Naive B cell (primary cell): Measurements from ENCODE around the gene PBRM1. TPM values are rescaled to one million over a fixed set of nuclear protein-coding genes. Genes with fewer than 3 reads are reported as not detected.

ENCODE experiments used
- ATAC-seq, 2 donors: fragments of 150-1000 bp; cut with Tn5 transposase; 2 replicates each; pipeline ENCODE4 v1.10.0; 2021; ENCODE audit warnings: low read depth in 2 of 2, mild to moderate bottlenecking in 2 of 2, moderate library complexity in 2 of 2
- DNase-seq: peaks from one replicate; pipeline ENCODE4 v3.0.0; 2022
- H3K27ac Mint-ChIP-seq, 6 donors: one replicate each; pipeline ENCODE4 v1.8.0; 2020 to 2022; ENCODE audit warnings: mild to moderate bottlenecking in 6 of 6, mixed read lengths in 6 of 6, moderate library complexity in 5 of 6, inconsistent platforms in 2 of 6
- H3K27me3 Mint-ChIP-seq, 3 donors: one replicate each; pipeline ENCODE4 v1.8.0; 2021 to 2022; ENCODE audit warnings: mixed read lengths in 3 of 3, mild to moderate bottlenecking in 1 of 3
- H3K36me3 Mint-ChIP-seq, 2 donors: one replicate each; pipeline ENCODE4 v1.8.0; 2020 to 2022; ENCODE audit warnings: mixed read lengths in 2 of 2, inconsistent platforms in 1 of 2, mild to moderate bottlenecking in 1 of 2
- H3K4me1 Mint-ChIP-seq, 3 donors: one replicate each; pipeline ENCODE4 v1.8.0; 2020 to 2022; ENCODE audit warnings: mixed read lengths in 3 of 3, inconsistent platforms in 1 of 3, mild to moderate bottlenecking in 1 of 3, moderate library complexity in 1 of 3
- H3K4me3 Mint-ChIP-seq, 8 donors: one replicate each; pipeline ENCODE4 v1.8.0; 2020 to 2022; ENCODE audit warnings: mild to moderate bottlenecking in 8 of 8, mixed read lengths in 8 of 8, moderate library complexity in 8 of 8, inconsistent platforms in 2 of 8
- H3K9me3 Mint-ChIP-seq, 7 donors: one replicate each; pipeline ENCODE4 v1.8.0; 2020 to 2022; ENCODE audit warnings: mixed read lengths in 7 of 7, mild to moderate bottlenecking in 5 of 7, inconsistent platforms in 2 of 7, moderate library complexity in 1 of 7
- polyA plus RNA-seq, 6 donors: library from polyadenylated mRNA; unstranded; fragments of 300-500 nt; fragmentation: Illumina TruSeq; gene quantifications; one replicate each; pipeline ENCODE4 v1.2.3, GENCODE V29; 2021; ENCODE audit warnings: low read depth in 6 of 6

Gene PBRM1
- polyA plus RNA-seq, 6 donors from 2014 or later, result 88.7 to 133 (median 95.8) TPM

GRCh38 chr3:52502001-52502400, 183.7 kb downstream of the PBRM1 start:
- peaks cover 0 to under 1% (median 0%) of the 10 kb centered on the region in 3 donors for H3K27me3 Mint-ChIP-seq
- no peaks in the 10 kb centered on the region for H3K36me3 Mint-ChIP-seq
- peaks cover 11 to 19% (median 14%) of the 10 kb centered on the region in 3 donors for H3K4me1 Mint-ChIP-seq
- ATAC-seq (no peak), DNase-seq (no peak)
- H3K4me3 Mint-ChIP-seq, result no peak overlapping the region
- H3K27ac Mint-ChIP-seq, result no peak overlapping the region
- no peaks in the 10 kb centered on the region for H3K9me3 Mint-ChIP-seq

GRCh38 chr3:52501046-52501445, 184.7 kb downstream of the PBRM1 start:
- Mint-ChIP-seq H3K27me3 (peaks cover 0 to 5% (median 0%) of the 10 kb centered on the region in 3 donors), H3K36me3 (no peaks in the 10 kb centered on the region), H3K9me3 (no peaks in the 10 kb centered on the region), H3K4me3 (no peak overlapping the region), H3K4me1 (peaks cover 11 to 19% (median 14%) of the 10 kb centered on the region in 3 donors), H3K27ac (no peak overlapping the region)
- ATAC-seq, result no peak
- DNase-seq, result no peak

DNA sequence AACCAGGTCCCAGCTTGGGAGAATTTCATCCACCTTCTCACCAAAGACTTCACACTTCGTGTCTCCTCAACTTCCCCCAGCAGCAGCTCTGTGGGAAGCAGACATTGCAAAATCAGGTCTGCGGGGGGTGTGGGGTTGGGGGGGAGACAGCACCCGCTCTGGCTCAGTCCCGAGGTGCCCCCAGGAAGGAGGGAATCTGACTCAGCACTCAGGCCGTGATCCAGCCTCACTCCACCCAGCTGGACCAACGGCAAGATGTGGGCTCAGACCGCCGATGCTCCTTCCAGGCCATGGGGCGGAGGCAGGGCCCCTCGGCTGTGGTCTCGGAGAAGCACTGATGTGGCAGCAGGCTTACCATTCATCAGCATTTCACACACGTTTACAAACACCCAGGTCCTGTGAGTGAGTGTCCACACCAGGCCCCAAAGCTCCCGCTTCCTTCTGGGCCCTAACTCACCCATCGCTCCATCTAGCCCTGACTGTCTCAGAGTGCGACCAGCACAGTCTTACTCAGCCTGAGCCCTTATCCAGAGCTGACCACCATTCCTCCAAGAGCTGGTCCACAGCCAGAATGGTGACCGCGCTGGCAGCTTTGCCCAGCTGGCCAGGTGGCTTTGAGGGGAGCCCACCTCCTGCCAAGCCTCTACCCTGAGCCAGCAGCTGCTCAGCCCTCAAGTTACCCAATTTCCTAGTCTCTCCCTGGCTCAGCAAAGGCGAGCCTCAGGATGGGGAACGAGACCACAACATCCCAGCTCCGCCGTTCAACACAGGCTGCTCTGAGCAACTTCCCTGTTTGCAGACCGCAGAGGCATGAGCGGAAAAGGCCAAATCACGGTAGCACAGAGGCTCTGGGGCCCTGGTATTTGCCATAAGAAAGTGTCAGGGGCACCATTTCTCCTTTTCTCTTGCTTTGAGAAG, 187.3 kb downstream of the PBRM1 start:
- Mint-ChIP-seq H3K4me3 (peak overlapping the region in 7 of 8 donors; percentile 31 to 83 (median 53)), H3K4me1 (peaks cover 14 to 22% (median 19%) of the 10 kb centered on the region in 3 donors), H3K9me3 (no peaks in the 10 kb centered on the region), H3K36me3 (no peaks in the 10 kb centered on the region), H3K27ac (peak overlapping the region in 3 of 6 donors; percentile 20 to 88 (median 76)), H3K27me3 (peaks cover 0 to 7% (median 0%) of the 10 kb centered on the region in 3 donors)
- DNase-seq, result peak; percentile 27
- peak; percentile 87 to 93 for ATAC-seq

- DNase-seq (no peak), ATAC-seq (no peak)
- peaks cover 0 to 7% (median 0%) of the 10 kb centered on the region in 3 donors for H3K27me3 Mint-ChIP-seq
- peaks cover 0 to 7% of the 10 kb centered on the region in 2 donors for H3K36me3 Mint-ChIP-seq
- H3K9me3 Mint-ChIP-seq, result no peaks in the 10 kb centered on the region
- no peak overlapping the region for H3K4me3 Mint-ChIP-seq
- H3K4me1 Mint-ChIP-seq, result peaks cover 14 to 24% (median 22%) of the 10 kb centered on the region in 3 donors
- H3K27ac Mint-ChIP-seq, result no peak overlapping the region
Observed at GRCh38 chr3:52495777-52496602, 189.7 kb downstream of the PBRM1 start.

Other genes with a start within 250 kb of the PBRM1 start
- gene SEMA3G, start 240.8 kb downstream of the PBRM1 start, polyA plus RNA-seq, result not detected
- not detected for gene TNNC1, start 231.9 kb downstream of the PBRM1 start, polyA plus RNA-seq
- 10 to 100 TPM; 14.4 to 27.0 (median 15.7) TPM for gene NISCH, start 230.3 kb downstream of the PBRM1 start, polyA plus RNA-seq
- gene STAB1, start 190.6 kb downstream of the PBRM1 start, polyA plus RNA-seq, result not detected
- under 1 TPM in 2 of 6 donors, not detected in 4; 0.13 to 0.86 TPM for gene NT5DC2, start 152.1 kb downstream of the PBRM1 start, polyA plus RNA-seq
- 10 to 100 TPM; 10.5 to 54.7 (median 20.2) TPM for gene UQCC5, start 149.3 kb downstream of the PBRM1 start, polyA plus RNA-seq
- 10 to 100 TPM; 39.2 to 63.8 (median 58.2) TPM for gene GNL3, start 119 bp upstream of the PBRM1 start, polyA plus RNA-seq
- gene GLT8D1, start 19.9 kb upstream of the PBRM1 start, polyA plus RNA-seq, result 10 to 100 TPM; 26.5 to 57.9 (median 41.4) TPM
- gene SPCS1, start 20.2 kb upstream of the PBRM1 start, polyA plus RNA-seq, result 100 to 1,000 TPM; 312 to 425 (median 327) TPM
- 10 to 100 TPM in 4 of 6 donors, 1 to 10 TPM in 2; 8.9 to 24.8 (median 12.7) TPM for gene NEK4, start 85.0 kb upstream of the PBRM1 start, polyA plus RNA-seq
- 1 to 10 TPM in 2 of 6 donors, not detected in 4; 1.7 to 3.7 TPM for gene ITIH1, start 91.7 kb upstream of the PBRM1 start, polyA plus RNA-seq
- not detected for gene ITIH3, start 108.9 kb upstream of the PBRM1 start, polyA plus RNA-seq
- gene ITIH4, start 144.8 kb upstream of the PBRM1 start, polyA plus RNA-seq, result not detected
- under 1 TPM in 1 of 6 donors, not detected in 5; 0.76 TPM for gene MUSTN1, start 149.1 kb upstream of the PBRM1 start, polyA plus RNA-seq
- 10 to 100 TPM in 1 of 6 donors, 1 to 10 TPM in 5; 3.6 to 10.2 (median 5.9) TPM for gene STIMATE, start 211.6 kb upstream of the PBRM1 start, polyA plus RNA-seq